Prostate gland (tissue), 2 donors: ENCODE data around the gene TCP10L. TPM values are rescaled to one million over a fixed set of nuclear protein-coding genes. Genes with fewer than 3 reads are reported as not detected.
A peak's percentile ranks its signal among the peaks of the same experiment; 100 is the strongest.

Source experiments
- DNase-seq: peaks from one replicate; pipeline ENCODE4 v3.0.0-alpha.2; 2019; ENCODE audit warnings: low spot score
- H3K27ac ChIP-seq, 2 donors: fragments of 200-600 bp; sonication (generic); 2 replicates each; pipeline ENCODE4 v1.5.1; 2017 to 2019
- H3K27me3 ChIP-seq: fragments of 200-600 bp; sonication (generic); replicated peaks from 2 replicates; pipeline ENCODE4 v1.5.1; 2019; ENCODE audit not compliant: insufficient read depth
- H3K36me3 ChIP-seq, 2 donors: fragments of 200-600 bp; sonication (generic); 1 replicate in 1 of 2; 2 replicates in 1 of 2; pipeline versions ENCODE4 v1.5.1 to v1.8.1; 2017 to 2019
- H3K4me1 ChIP-seq: fragments of 200-600 bp; sonication (generic); replicated peaks from 2 replicates; pipeline ENCODE4 v1.5.1; 2019
- H3K4me3 ChIP-seq, 2 donors: fragments of 200-600 bp; sonication (generic); 2 replicates each; pipeline ENCODE4 v1.5.1; 2017 to 2019
- H3K9me3 ChIP-seq: fragments of 200-600 bp; sonication (generic); 2 replicates; pipeline ENCODE4 v1.5.1; 2017
- POLR2A ChIP-seq: fragments of 450-650 bp; IDR thresholded peaks from one replicate; pipeline ENCODE4 v1.6.1; 2016; ENCODE audit warnings: antibody characterized with exemption, mild to moderate bottlenecking
- POLR2AphosphoS5 ChIP-seq: sonication (generic); formaldehyde crosslinking; IDR thresholded peaks from one replicate; pipeline ENCODE4 v1.6.1; 2017; ENCODE audit warnings: antibody characterized with exemption
- WGBS: methylation state at CpG from one replicate; pipeline ENCODE4 v1.1.5; 2018; 5-methylcytosine and 5-hydroxymethylcytosine counted together
- intact Hi-C: fragments of 100-400 bp; cut with DNase I; formaldehyde crosslinking; loops from one replicate; pipeline ENCODE4 v1.14.2; 2022
- total RNA-seq, 2 donors: library from RNA; depleted of rRNA; stranded (reverse); fragments of >200 nt; gene quantifications; one replicate each; pipeline ENCODE4 v1.1.0, GENCODE V29; 2016
- TF ChIP-seq, protein P1 (sequence below), 4 experiments: fragments of 200-600 bp in 2 of 4; fragments of 450-650 bp in 2 of 4; sonication (generic) in 2 of 4; IDR thresholded peaks; 1 replicate in 3 of 4; 2 replicates in 1 of 4; pipeline ENCODE4 v1.5.1; 2016 to 2019; ENCODE audit warnings: antibody characterized with exemption in 4 of 4, mild to moderate bottlenecking in 2 of 4, moderate library complexity in 2 of 4

Gene TCP10L
- total RNA-seq, 2 donors from 2014 or later, result 1.9 to 17.8 TPM

DNA sequence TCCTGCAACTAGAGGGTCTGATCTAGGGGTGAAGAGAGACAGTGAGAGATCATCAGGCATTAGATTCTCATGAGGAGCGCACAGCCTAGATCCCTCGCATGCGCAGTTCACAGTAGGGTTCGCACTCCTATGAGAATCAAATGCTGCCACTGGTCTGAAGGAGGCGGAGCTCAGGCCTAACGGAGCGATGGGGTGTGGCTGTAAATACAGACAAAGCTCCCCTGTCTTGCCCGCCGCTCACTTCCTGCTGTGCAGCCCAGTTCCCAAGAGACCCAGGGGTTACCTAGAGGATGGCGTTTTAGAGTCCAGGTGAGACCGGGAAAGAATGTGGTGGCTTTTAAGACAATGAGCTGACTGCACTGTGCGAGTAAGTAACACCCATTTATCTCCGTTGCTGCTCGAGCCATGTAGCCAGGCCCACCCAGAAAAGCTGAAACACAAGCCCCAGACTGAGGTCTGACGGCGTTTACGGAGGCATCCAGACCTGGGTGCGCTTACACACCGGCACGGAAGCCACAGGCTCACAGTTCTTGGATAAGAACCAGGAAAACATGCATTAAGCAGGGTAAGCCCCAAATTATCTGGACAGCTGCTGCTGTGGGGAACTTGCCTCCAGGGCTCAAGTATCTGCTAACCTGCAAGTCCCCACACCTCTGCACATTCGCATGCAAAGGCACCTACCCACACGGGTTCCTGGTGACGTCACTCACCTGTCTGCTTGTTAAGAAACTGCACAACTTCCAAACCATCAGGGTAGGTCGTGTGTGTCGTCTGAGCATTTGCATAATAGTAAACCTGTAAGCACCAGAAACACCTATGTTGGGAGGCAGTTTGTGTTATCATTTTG is 12.5 kb downstream of the TCP10L start:
- intact Hi-C loops, result no loop called here
- no peaks in the 10 kb centered on the region for H3K36me3 ChIP-seq

DNA sequence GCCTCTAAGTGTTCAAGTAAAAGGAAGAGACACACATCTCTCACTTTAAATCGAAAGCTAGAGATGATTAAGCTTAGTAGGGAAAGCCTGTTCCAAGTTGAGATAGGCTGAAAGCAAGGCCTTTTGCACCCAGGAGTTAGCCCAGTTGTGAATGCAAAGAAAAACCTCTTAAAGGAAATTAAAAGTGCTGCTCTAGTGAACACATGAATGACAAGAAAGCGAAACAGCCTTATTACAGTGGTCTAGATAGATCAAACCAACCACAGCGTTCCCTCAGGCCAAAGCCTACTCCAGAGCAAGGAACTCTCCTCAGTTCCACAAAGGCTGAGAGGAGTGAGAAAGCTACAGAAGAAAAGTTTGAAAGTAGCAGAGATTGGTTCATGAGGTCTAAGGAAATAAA is 14.9 kb downstream of the TCP10L start:
- H3K36me3 ChIP-seq, result no peaks in the 10 kb centered on the region
- H3K4me3 ChIP-seq, result no peak overlapping the region
- intact Hi-C loops, result no loop called here
- no peaks in the 10 kb centered on the region for H3K9me3 ChIP-seq
- 91% methylated on average over 3 of the region's 3 CpGs for WGBS
- H3K4me1 ChIP-seq, result no peaks in the 10 kb centered on the region
- TF ChIP-seq POLR2A, result no peak
- no peaks in the 10 kb centered on the region for H3K27me3 ChIP-seq
- no peak for DNase-seq
- no peak overlapping the region for H3K27ac ChIP-seq

More for the DNA sequence above, 12.5 kb downstream of the TCP10L start:
- no peaks in the 10 kb centered on the region for H3K27me3 ChIP-seq
- H3K27ac ChIP-seq, result peak overlapping the region; percentile 4 to 45
- H3K4me3 ChIP-seq, result no peak overlapping the region
- 38% methylated on average over 25 of the region's 25 CpGs for WGBS
- no peaks in the 10 kb centered on the region for H3K9me3 ChIP-seq
- TF ChIP-seq POLR2AphosphoS5, result no peak
- TF ChIP-seq POLR2A, result no peak
- TF ChIP-seq, protein P1, sequence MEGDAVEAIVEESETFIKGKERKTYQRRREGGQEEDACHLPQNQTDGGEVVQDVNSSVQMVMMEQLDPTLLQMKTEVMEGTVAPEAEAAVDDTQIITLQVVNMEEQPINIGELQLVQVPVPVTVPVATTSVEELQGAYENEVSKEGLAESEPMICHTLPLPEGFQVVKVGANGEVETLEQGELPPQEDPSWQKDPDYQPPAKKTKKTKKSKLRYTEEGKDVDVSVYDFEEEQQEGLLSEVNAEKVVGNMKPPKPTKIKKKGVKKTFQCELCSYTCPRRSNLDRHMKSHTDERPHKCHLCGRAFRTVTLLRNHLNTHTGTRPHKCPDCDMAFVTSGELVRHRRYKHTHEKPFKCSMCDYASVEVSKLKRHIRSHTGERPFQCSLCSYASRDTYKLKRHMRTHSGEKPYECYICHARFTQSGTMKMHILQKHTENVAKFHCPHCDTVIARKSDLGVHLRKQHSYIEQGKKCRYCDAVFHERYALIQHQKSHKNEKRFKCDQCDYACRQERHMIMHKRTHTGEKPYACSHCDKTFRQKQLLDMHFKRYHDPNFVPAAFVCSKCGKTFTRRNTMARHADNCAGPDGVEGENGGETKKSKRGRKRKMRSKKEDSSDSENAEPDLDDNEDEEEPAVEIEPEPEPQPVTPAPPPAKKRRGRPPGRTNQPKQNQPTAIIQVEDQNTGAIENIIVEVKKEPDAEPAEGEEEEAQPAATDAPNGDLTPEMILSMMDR (IDR thresholded peaks at IDR 0.05), result peak in 1 of 4 experiments; percentile 18
- DNase-seq, result peak; percentile 36
- no peaks in the 10 kb centered on the region for H3K4me1 ChIP-seq

DNA sequence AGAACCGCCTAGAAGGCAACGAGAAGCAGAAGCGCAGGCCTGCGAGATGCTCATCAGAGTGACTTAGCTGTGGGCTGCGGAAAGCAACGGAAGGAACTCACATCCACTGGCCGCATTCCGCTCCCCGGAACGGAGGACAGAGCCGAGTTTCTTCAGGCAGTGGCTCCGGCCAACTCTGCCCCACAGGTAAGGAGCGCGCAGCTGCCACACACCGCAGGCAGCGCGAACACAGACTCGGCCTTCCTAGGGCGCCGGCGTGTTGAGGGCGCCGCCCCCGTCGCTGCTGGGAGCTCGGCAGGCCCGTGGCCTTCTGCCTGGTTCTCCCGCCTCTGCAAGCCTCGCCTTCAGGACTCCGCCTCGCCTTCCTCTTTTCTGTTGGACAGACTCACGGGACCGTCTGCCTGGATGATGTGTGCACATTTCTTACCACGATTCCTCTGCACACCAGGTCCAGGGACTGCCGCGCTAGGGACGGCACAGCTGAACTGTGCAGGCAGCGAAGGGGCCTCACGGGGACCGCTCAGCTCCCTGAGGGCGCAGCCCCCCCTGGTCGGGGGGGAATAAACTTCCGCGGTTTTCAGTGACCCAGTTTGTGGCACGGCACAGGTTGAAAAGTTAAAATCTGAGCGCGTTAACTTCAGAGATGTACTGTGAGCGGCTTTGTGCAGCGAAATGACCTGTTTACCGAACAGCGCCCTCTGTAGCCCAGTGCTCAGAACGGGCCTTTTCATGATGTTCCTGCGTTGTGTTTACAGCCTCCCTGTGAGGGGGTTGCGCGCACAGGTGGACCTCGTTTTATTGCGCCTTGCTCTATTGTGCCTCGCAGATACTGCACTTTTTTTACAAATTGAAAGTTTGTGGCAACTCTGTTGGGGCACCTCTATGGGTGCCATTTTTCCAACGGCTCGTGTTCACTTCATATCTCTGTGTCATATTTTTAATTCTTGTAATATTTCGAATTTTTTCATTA is 15.8 kb downstream of the TCP10L start:
- peak overlapping the region; percentile 46 to 48 for H3K4me3 ChIP-seq
- peak; percentile 55 for TF ChIP-seq POLR2A
- peak; percentile 56 for TF ChIP-seq POLR2AphosphoS5
- TF ChIP-seq, protein P1 (IDR thresholded peaks at IDR 0.05), result peak; percentile 11 to 85 (median 83)
- no peaks in the 10 kb centered on the region for H3K36me3 ChIP-seq
- intact Hi-C loops, result loop anchor here (5.0 to 10.0 kb wide), 3 partner anchors 75 to 245 kb away; partner anchors contain the start of gene EVA1C
- DNase-seq, result peak; percentile 81
- H3K9me3 ChIP-seq, result no peaks in the 10 kb centered on the region
- no peaks in the 10 kb centered on the region for H3K27me3 ChIP-seq
- H3K4me1 ChIP-seq, result no peaks in the 10 kb centered on the region
- WGBS, result 3% methylated on average over 61 of the region's 61 CpGs
- H3K27ac ChIP-seq, result peak overlapping the region; percentile 84 to 94

DNA sequence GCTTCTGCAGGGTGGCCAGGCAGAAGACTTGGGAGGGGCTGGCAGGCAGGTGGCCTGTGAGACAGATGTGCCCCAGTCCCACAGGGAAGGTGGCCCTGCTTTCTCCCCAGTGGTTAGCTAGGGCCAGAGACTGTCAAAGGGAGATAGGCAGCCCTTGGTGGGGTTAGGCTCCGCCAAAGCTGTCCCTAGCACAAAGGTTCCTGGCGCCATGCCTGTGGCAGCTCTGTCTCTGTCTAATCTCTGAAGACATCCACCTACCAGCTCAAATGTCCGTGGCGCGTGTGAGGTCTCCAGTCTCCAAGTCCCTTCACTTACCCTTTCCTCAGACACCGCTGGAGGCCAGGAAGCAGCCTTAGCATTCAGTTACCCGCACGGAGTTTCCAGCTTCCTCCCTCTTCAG is 17.7 kb downstream of the TCP10L start:
- TF ChIP-seq, protein P1 (IDR thresholded peaks at IDR 0.05), result no peak
- no peak for TF ChIP-seq POLR2AphosphoS5
- no peak for TF ChIP-seq POLR2A
- Histone ChIP-seq H3K4me3 (no peak overlapping the region), H3K27me3 (no peaks in the 10 kb centered on the region), H3K9me3 (no peaks in the 10 kb centered on the region), H3K4me1 (no peaks in the 10 kb centered on the region), H3K27ac (no peak overlapping the region), H3K36me3 (no peaks in the 10 kb centered on the region)
- DNase-seq, result no peak
- WGBS, result 94% methylated on average over 8 of the region's 8 CpGs
- intact Hi-C loops, result loop anchor here (5.0 to 10.0 kb wide), 3 partner anchors 73 to 243 kb away; partner anchors contain the start of gene EVA1C
